Measurements from ENCODE around the gene EPB42. TPM values are rescaled to one million over a fixed set of nuclear protein-coding genes. Genes with fewer than 3 reads are reported as not detected.

The EPB42 gene
- total and polyA plus RNA-seq, 2 of the 4 experiments (the other 2 are of a cell fraction) = not detected

- CTCF ChIA-PET = no interaction called here
- no peak overlapping the region for H3K23ac ChIP-seq (ENCODE audit: low read depth, low read length)
Measured at GRCh38 chr15:43206054-43206453, 14.8 kb downstream of the EPB42 start.

More at GRCh38 chr15:43206054-43206453, 14.8 kb downstream of the EPB42 start:
- Histone ChIP-seq H3K27ac (ENCODE audit: insufficient read depth, low read length) (no peak overlapping the region), H3K56ac (ENCODE audit: extremely low read depth, insufficient read depth, low read length) (no peak overlapping the region), H4K8ac (ENCODE audit: low read depth in 2 of 2, low read length in 2 of 2) (no peak overlapping the region), H2AK5ac (ENCODE audit: low read depth, low read length) (no peak overlapping the region), H3K4me2 (ENCODE audit: low read depth, low read length) (no peak overlapping the region), H2AK9ac (replicated peaks; ENCODE audit: low read depth, low read length, poor library complexity) (no peak overlapping the region), H3K4ac (ENCODE audit: low read depth, low read length) (no peak overlapping the region), H3K9ac (ENCODE audit: low read depth, low read length) (no peak overlapping the region), H3K36me3 (ENCODE audit: control insufficient read depth, insufficient read depth, low read length) (no peaks in the 10 kb centered on the region), H3K9me1 (ENCODE audit: insufficient read depth, low read length) (no peaks in the 10 kb centered on the region; the same call in 1 of the 2 replicates), H2BK120ac (ENCODE audit: low read depth, low read length) (no peak overlapping the region), H4K20me1 (ENCODE audit: insufficient read depth, low read length) (no peaks in the 10 kb centered on the region), H2BK15ac (ENCODE audit: low read depth, low read length) (no peak overlapping the region), H3K79me1 (ENCODE audit: low read depth in 1 of 2, low read length in 2 of 2) (no peaks in the 10 kb centered on the region), H3K14ac (replicated peaks; ENCODE audit: low read depth, low read length) (no peak overlapping the region), H3K9me3 (ENCODE audit: control insufficient read depth, insufficient read depth, low read length) (no peaks in the 10 kb centered on the region), H3K4me3 (ENCODE audit: insufficient read depth, low read depth, low read length) (no peak overlapping the region), H2AFZ (replicated peaks; ENCODE audit: low read length, poor library complexity) (no peak overlapping the region), H3K4me1 (ENCODE audit: control insufficient read depth, insufficient read depth, low read length) (no peaks in the 10 kb centered on the region), H2BK20ac (ENCODE audit: low read depth, low read length) (no peak overlapping the region), H2BK5ac (ENCODE audit: low read depth, low read length, poor library complexity, severe bottlenecking) (no peak overlapping the region), H3K18ac (ENCODE audit: low read depth, low read length) (no peak overlapping the region), H4K5ac (ENCODE audit: low read depth, low read length) (no peak overlapping the region), H4K91ac (ENCODE audit: insufficient read depth, low read depth, low read length) (no peak overlapping the region), H3K27me3 (ENCODE audit: control insufficient read depth, insufficient read depth, low read length) (peaks cover 66% of the 10 kb centered on the region)
- intact Hi-C loops (cut with micrococcal nuclease) (no loop called here), in situ Hi-C loops (cut with MboI; ENCODE audit: low sequenced_read_pairs) (no loop called here), dilution Hi-C loops (cut with HindIII; ENCODE audit: low sequenced_read_pairs, unreplicated experiment) (no loop called here)
- ATAC-seq (ENCODE audit: low read depth) (no peak), DNase-seq (no peak)
- TF ChIP-seq MAZ (IDR thresholded peaks at IDR 0.05; ENCODE audit: borderline replicate concordance, low read depth, low read length) = no peak
- no peak for TF ChIP-seq CHD1 (IDR thresholded peaks at IDR 0.05; ENCODE audit: low read depth, low read length)
- TF ChIP-seq RFX5 (IDR thresholded peaks at IDR 0.05; ENCODE audit: low read depth, low read length) = no peak
- POLR2A ChIA-PET (ENCODE audit: unreplicated experiment) = no interaction called here
- BruUV-seq (replicated peaks) = no TSS peak
- 56% methylated on average over 2 of the region's 5 CpGs; no CpG with 5 or more reads in 1 of the 2 experiments for WGBS, 2 experiments (ENCODE audit: extremely low coverage in 2 of 2, insufficient read length in 1 of 2)

Data from IMR-90 (cell line).